ENCODE measurements around the gene IRAK3.

Gene IRAK3

DNA sequence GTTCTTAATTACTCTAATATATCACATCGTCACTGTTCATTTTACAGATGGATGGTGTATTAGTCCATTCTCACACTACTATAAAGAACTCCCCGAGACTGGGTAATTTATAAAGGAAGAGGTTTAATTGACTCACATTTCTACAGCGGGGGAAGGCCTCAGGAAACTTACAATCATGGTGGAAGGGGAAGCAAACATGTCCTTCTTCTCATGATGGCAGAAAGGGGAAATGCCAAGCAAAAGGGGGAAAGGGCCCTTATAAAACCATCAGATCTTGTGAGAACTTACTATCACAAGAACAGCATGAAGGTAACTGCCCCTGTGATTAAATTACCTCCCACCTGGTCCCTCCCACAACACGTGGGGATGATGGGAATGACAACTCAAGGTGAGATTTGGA, 25.7 kb upstream of the IRAK3 start:
- no peak for TF ChIP-seq CREB1 (IDR thresholded peaks at IDR 0.05; ENCODE audit: low read depth)
- no peak for TF ChIP-seq TEAD4 (IDR thresholded peaks at IDR 0.05)
- TF ChIP-seq, protein P1, sequence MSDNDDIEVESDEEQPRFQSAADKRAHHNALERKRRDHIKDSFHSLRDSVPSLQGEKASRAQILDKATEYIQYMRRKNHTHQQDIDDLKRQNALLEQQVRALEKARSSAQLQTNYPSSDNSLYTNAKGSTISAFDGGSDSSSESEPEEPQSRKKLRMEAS (IDR thresholded peaks at IDR 0.05): no peak
- TF ChIP-seq RAD21 (IDR thresholded peaks at IDR 0.05; ENCODE audit: low read depth): no peak
- no peak for TF ChIP-seq CEBPB (IDR thresholded peaks at IDR 0.05)
- TF ChIP-seq NFIC (IDR thresholded peaks at IDR 0.05): no peak
- TF ChIP-seq, protein P2, sequence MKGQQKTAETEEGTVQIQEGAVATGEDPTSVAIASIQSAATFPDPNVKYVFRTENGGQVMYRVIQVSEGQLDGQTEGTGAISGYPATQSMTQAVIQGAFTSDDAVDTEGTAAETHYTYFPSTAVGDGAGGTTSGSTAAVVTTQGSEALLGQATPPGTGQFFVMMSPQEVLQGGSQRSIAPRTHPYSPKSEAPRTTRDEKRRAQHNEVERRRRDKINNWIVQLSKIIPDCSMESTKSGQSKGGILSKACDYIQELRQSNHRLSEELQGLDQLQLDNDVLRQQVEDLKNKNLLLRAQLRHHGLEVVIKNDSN (IDR thresholded peaks at IDR 0.05): no peak
- no peak for TF ChIP-seq REST (IDR thresholded peaks at IDR 0.05; ENCODE audit: low read depth)
- TF ChIP-seq EP300 (IDR thresholded peaks at IDR 0.05; ENCODE audit: borderline replicate concordance): no peak
- no peak for TF ChIP-seq TCF12 (IDR thresholded peaks at IDR 0.05; ENCODE audit: low read depth)
- TF ChIP-seq TAF1 (IDR thresholded peaks at IDR 0.05; ENCODE audit: low read depth): no peak

DNA sequence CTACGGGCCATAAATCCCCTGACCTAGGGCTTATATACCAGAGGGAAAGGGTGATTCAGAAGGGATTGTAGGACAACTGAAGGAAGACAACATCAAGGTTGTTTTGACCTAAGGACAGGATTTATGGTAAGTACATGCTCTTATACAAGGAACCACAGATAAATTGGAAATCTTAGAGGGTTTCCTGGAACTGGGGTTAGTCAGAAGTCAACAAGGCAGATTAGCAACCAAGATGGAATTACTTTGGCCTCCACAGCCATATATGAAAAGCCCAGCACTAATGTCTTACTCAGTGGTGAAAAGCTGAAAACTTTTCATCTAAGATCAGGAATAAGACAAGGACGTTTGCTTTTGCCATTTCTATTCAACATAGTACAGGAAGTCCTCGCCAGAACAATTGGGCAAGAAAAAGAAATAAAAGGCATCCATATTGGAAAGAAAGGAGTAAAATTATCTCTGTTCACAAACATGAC, 24.6 kb upstream of the IRAK3 start:
- TF ChIP-seq CEBPB (IDR thresholded peaks at IDR 0.05) (no peak), ZBTB7A (IDR thresholded peaks at IDR 0.05; ENCODE audit: low read depth) (no peak), TAF1 (IDR thresholded peaks at IDR 0.05; ENCODE audit: low read depth) (no peak), CREB1 (IDR thresholded peaks at IDR 0.05; ENCODE audit: low read depth) (no peak), TEAD4 (IDR thresholded peaks at IDR 0.05) (no peak), FOXM1 (IDR thresholded peaks at IDR 0.05; ENCODE audit: borderline replicate concordance, low read depth) (no peak), NFIC (IDR thresholded peaks at IDR 0.05) (no peak)
- TF ChIP-seq, protein P2 (IDR thresholded peaks at IDR 0.05): no peak
- TF ChIP-seq, protein P1 (IDR thresholded peaks at IDR 0.05): no peak

- TF ChIP-seq CREB1 (IDR thresholded peaks at IDR 0.05; ENCODE audit: low read depth) (no peak), REST (IDR thresholded peaks at IDR 0.05; ENCODE audit: low read depth) (no peak), TCF12 (IDR thresholded peaks at IDR 0.05; ENCODE audit: low read depth) (no peak), CEBPB (IDR thresholded peaks at IDR 0.05) (no peak), RAD21 (IDR thresholded peaks at IDR 0.05; ENCODE audit: low read depth) (no peak), EP300 (IDR thresholded peaks at IDR 0.05; ENCODE audit: borderline replicate concordance) (no peak), NFIC (IDR thresholded peaks at IDR 0.05) (no peak)
- TF ChIP-seq, protein P1 (IDR thresholded peaks at IDR 0.05): no peak
These were observed 23.9 kb upstream of the IRAK3 start for GRCh38 chr12:66165141-66165540.

DNA sequence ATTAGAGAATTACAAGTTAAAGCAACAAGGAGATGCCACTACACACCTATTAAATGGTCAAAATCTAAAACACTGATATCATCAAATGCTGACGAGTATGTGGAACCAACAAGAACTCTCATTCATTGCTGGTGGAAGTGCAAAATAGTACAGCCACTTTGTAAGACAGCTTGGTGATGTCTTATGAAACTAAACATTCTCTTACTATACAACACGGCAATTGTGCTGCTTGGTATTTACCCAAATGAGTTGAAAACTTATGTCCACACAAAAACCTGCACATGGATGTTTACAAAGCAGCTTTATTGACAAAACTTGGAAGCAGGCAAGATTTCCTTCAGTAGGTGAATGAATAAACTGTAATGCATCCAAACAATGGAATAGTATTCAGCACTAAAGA, 22.5 kb upstream of the IRAK3 start:
- TF ChIP-seq FOXM1 (IDR thresholded peaks at IDR 0.05; ENCODE audit: borderline replicate concordance, low read depth) (no peak), CEBPB (IDR thresholded peaks at IDR 0.05) (no peak), ZBTB7A (IDR thresholded peaks at IDR 0.05; ENCODE audit: low read depth) (no peak), EP300 (IDR thresholded peaks at IDR 0.05; ENCODE audit: borderline replicate concordance) (no peak), CREB1 (IDR thresholded peaks at IDR 0.05; ENCODE audit: low read depth) (no peak), RAD21 (IDR thresholded peaks at IDR 0.05; ENCODE audit: low read depth) (no peak)

- TF ChIP-seq FOXM1 (IDR thresholded peaks at IDR 0.05; ENCODE audit: borderline replicate concordance, low read depth) (no peak), TCF12 (IDR thresholded peaks at IDR 0.05; ENCODE audit: low read depth) (no peak), CEBPB (IDR thresholded peaks at IDR 0.05) (no peak), YY1 (IDR thresholded peaks at IDR 0.05; ENCODE audit: low read depth) (no peak), EGR1 (IDR thresholded peaks at IDR 0.05) (no peak), TEAD4 (IDR thresholded peaks at IDR 0.05) (no peak), ZBTB7A (IDR thresholded peaks at IDR 0.05; ENCODE audit: low read depth) (no peak), REST (IDR thresholded peaks at IDR 0.05; ENCODE audit: low read depth) (no peak), CREB1 (IDR thresholded peaks at IDR 0.05; ENCODE audit: low read depth) (no peak), RAD21 (IDR thresholded peaks at IDR 0.05; ENCODE audit: low read depth) (no peak), TAF1 (IDR thresholded peaks at IDR 0.05; ENCODE audit: low read depth) (no peak), EP300 (IDR thresholded peaks at IDR 0.05; ENCODE audit: borderline replicate concordance) (no peak), NFIC (IDR thresholded peaks at IDR 0.05) (no peak)
- TF ChIP-seq, protein P2 (IDR thresholded peaks at IDR 0.05): no peak
- TF ChIP-seq, protein P1 (IDR thresholded peaks at IDR 0.05): no peak
These were observed 20.6 kb upstream of the IRAK3 start for GRCh38 chr12:66168410-66168809.
